B cell (primary cell): Measurements from ENCODE around the gene RNF166.

Experiments used
- CTCF ChIP-seq: fragments of 200-600 bp; IDR thresholded peaks from one replicate; pipeline ENCODE4 v1.8.0; 2022; ENCODE audit warnings: antibody characterized with exemption, mild to moderate bottlenecking
- EZH2 ChIP-seq: IDR thresholded peaks from 2 replicates; pipeline ENCODE4 v1.6.1; 2012; ENCODE audit warnings: borderline replicate concordance, low read depth, mild to moderate bottlenecking, moderate library complexity, low read length; ENCODE audit not compliant: insufficient read depth, poor library complexity, severe bottlenecking

GRCh38 chr16:88656291-88656980 is 49.8 kb downstream of the RNF166 start:
- TF ChIP-seq CTCF (no peak), EZH2 (no peak)
